Loucy (cell line): ENCODE data around the gene CLASP1.

ENCODE experiments used
- EZH2phosphoT487 ChIP-seq: fragments of 200-600 bp; IDR thresholded peaks from 2 replicates; pipeline ENCODE4 v1.6.1; 2018; ENCODE audit warnings: antibody characterized with exemption, mild to moderate bottlenecking, moderate library complexity, borderline replicate concordance
- TF ChIP-seq, protein P1 (sequence below): fragments of 200-600 bp; sonication (generic); conservative IDR thresholded peaks from 2 replicates; pipeline ENCODE4 v1.5.1; 2014; ENCODE audit warnings: mild to moderate bottlenecking, antibody characterized with exemption, low read length

DNA sequence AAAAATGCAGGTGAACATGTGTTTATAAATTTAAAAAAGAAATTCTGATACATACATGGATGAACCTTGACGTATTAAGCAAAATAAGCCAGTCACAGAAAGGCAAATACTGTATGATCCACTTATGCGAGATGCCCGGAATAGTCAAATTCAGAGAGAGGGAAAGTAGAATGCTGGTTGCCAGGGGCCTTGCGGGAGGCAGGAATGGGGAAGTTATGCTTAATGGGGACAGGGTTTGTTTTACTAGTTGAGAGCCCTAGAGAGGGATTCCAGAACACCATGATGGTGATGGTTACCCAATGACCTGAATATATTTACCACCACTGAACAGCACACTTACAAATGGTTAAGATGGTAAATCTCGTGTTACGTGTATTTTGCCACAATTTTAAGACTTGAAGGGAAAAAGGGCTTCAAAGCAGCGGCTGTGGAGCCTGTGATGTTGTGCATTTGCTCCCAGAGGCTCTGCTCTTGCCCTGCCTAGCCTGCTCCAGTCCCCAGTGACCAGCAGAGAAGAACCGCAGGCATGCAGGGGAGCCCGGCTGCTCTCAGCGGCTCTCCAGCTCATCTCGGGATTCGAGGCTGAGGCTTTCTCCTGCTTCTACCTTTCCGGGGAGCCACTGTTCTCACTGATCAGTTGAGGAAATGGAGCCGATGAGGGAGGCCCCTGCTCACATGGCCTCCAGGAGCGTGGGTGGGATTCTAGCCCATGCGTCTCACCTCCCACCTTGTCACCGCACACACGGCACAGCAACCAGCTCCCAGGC lies 312.6 kb downstream of the CLASP1 start:
- TF ChIP-seq, protein P1, sequence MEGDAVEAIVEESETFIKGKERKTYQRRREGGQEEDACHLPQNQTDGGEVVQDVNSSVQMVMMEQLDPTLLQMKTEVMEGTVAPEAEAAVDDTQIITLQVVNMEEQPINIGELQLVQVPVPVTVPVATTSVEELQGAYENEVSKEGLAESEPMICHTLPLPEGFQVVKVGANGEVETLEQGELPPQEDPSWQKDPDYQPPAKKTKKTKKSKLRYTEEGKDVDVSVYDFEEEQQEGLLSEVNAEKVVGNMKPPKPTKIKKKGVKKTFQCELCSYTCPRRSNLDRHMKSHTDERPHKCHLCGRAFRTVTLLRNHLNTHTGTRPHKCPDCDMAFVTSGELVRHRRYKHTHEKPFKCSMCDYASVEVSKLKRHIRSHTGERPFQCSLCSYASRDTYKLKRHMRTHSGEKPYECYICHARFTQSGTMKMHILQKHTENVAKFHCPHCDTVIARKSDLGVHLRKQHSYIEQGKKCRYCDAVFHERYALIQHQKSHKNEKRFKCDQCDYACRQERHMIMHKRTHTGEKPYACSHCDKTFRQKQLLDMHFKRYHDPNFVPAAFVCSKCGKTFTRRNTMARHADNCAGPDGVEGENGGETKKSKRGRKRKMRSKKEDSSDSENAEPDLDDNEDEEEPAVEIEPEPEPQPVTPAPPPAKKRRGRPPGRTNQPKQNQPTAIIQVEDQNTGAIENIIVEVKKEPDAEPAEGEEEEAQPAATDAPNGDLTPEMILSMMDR, result no peak
- TF ChIP-seq EZH2phosphoT487, result no peak
